Measurements from ENCODE around the gene OR6C74. TPM values are rescaled to one million over a fixed set of nuclear protein-coding genes. Genes with fewer than 3 reads are reported as not detected.

Gene OR6C74
- total RNA-seq, 1 donor from 2014 or later = not detected

DNA sequence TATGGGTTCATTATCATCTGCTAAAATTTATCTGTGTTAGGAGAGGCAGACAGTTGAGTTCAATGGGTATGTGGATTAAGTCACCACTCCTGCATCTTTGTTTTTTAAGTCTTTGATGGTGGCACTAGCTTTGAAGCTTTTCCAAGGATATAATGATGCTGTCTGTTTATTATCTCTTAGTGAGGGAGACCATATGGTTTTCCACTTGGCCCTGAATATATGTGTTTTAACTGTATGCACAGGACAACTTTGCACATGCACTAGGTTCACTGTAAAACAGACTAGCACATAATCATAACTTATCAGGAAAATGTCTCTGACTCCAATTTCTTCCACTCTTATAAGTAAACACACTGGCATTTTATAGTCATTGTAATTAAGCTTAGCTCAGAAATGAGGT lies 8.9 kb downstream of the OR6C74 start:
- no peaks in the 10 kb centered on the region for H3K4me1 Mint-ChIP-seq

DNA sequence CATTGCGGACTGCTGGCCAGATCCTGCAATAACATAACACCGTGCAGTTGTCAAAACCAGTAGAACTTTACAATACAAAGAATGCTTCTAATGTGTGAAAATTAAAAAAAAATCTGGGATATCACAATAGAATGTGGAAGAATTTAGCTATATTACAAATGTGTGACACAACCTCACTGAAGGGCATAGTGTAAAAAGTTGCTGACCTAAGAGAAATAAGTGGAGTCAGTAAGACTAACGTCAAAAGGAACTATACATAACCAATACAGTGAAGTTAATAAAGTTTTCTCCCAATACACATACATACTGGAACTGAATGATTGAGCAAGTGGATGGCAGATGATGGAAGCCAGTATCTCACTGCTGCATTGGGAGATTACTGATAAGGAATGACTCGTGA lies 12.4 kb downstream of the OR6C74 start:
- no peaks in the 10 kb centered on the region for H3K4me1 Mint-ChIP-seq
- no peak overlapping the region for H3K27ac Mint-ChIP-seq
- DNase-seq (ENCODE audit: low spot score in 2 of 2, unreplicated experiment in 2 of 2) = no peak
- no peaks in the 10 kb centered on the region for H3K36me3 Mint-ChIP-seq
- no peaks in the 10 kb centered on the region for H3K27me3 Mint-ChIP-seq (ENCODE audit: low read depth)
- TF ChIP-seq, protein P1, sequence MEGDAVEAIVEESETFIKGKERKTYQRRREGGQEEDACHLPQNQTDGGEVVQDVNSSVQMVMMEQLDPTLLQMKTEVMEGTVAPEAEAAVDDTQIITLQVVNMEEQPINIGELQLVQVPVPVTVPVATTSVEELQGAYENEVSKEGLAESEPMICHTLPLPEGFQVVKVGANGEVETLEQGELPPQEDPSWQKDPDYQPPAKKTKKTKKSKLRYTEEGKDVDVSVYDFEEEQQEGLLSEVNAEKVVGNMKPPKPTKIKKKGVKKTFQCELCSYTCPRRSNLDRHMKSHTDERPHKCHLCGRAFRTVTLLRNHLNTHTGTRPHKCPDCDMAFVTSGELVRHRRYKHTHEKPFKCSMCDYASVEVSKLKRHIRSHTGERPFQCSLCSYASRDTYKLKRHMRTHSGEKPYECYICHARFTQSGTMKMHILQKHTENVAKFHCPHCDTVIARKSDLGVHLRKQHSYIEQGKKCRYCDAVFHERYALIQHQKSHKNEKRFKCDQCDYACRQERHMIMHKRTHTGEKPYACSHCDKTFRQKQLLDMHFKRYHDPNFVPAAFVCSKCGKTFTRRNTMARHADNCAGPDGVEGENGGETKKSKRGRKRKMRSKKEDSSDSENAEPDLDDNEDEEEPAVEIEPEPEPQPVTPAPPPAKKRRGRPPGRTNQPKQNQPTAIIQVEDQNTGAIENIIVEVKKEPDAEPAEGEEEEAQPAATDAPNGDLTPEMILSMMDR (IDR thresholded peaks at IDR 0.05; ENCODE audit: unreplicated experiment) = no peak
- H3K9me3 Mint-ChIP-seq = peaks cover 4% of the 10 kb centered on the region
- H3K4me3 Mint-ChIP-seq = no peak overlapping the region

More for the DNA sequence above, 8.9 kb downstream of the OR6C74 start:
- H3K9me3 Mint-ChIP-seq = peaks cover 4% of the 10 kb centered on the region
- H3K4me3 Mint-ChIP-seq = no peak overlapping the region
- TF ChIP-seq, protein P1 (IDR thresholded peaks at IDR 0.05; ENCODE audit: unreplicated experiment) = no peak
- DNase-seq (ENCODE audit: low spot score in 2 of 2, unreplicated experiment in 2 of 2) = no peak
- no peaks in the 10 kb centered on the region for H3K36me3 Mint-ChIP-seq
- peaks cover 2% of the 10 kb centered on the region for H3K27me3 Mint-ChIP-seq (ENCODE audit: low read depth)
- H3K27ac Mint-ChIP-seq = no peak overlapping the region

DNA sequence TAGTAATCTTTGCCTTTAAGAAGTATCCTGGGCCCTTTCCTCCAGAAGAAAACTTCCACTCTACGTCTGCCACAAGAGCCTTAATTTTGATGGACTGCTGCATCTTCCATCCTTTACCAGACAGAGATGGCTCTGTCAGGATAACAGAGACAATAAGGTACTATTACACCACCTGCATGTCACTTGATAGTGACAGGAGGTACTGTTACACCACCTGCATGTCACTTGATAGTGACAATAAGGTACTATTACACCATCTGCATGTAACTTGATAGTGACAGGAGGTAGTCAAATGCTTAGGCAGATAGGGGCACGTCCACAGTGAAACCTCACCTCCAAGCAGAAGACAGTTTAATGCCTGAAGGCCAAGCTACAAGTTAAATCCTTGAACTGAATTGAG lies 13.9 kb downstream of the OR6C74 start:
- no peaks in the 10 kb centered on the region for H3K36me3 Mint-ChIP-seq
- H3K27me3 Mint-ChIP-seq (ENCODE audit: low read depth) = peaks cover 2% of the 10 kb centered on the region
- peaks cover 4% of the 10 kb centered on the region for H3K9me3 Mint-ChIP-seq
- no peaks in the 10 kb centered on the region for H3K4me1 Mint-ChIP-seq
- H3K27ac Mint-ChIP-seq = no peak overlapping the region
- no peak for DNase-seq (ENCODE audit: low spot score in 2 of 2, unreplicated experiment in 2 of 2)
- TF ChIP-seq, protein P1 (IDR thresholded peaks at IDR 0.05; ENCODE audit: unreplicated experiment) = no peak
- no peak overlapping the region for H3K4me3 Mint-ChIP-seq

DNA sequence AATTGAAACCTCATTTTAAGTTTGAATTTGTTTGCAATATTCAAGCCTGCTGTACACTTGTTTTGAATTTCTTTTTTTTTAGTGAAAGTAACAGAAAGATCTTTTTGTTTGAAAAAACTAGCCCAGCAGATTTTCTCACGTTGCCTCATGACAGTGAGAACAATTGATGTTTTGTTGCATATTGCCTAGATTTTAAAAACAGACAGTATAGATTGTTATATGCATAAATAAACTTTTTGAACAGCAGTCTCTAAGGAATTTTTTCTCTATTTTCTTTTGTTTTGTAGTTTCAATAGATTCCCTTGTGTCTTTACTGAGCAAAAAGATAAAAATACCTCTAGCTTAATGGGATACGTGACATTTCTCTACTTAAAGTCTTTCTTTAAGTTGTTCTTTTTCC lies 36.6 kb downstream of the OR6C74 start:
- no peaks in the 10 kb centered on the region for H3K4me1 Mint-ChIP-seq
- H3K36me3 Mint-ChIP-seq = no peaks in the 10 kb centered on the region
- DNase-seq (ENCODE audit: low spot score in 2 of 2, unreplicated experiment in 2 of 2) = no peak
- peaks cover 4% of the 10 kb centered on the region for H3K27me3 Mint-ChIP-seq (ENCODE audit: low read depth)
- H3K27ac Mint-ChIP-seq = no peak overlapping the region
- peaks cover 5% of the 10 kb centered on the region for H3K9me3 Mint-ChIP-seq
- TF ChIP-seq, protein P1 (IDR thresholded peaks at IDR 0.05; ENCODE audit: unreplicated experiment) = no peak
- H3K4me3 Mint-ChIP-seq = no peak overlapping the region

DNA sequence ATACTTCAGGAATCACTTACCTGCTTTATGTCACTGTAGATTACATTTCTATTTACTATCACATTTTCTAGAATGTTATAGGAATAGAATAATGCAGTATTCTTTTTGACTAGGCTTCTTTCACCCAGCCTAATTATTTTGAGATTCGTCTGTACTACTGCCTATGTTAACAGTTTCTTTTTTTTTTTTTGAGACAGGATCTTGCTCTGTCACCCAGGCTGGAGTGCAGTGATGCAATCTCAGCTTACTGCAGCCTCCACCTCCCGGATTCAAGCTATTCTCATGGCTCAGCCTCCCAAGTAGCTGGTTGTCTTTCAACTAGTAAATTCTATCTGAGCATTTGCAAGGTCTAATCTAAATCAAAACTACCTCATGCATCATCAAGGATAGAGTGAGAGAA lies 45.6 kb downstream of the OR6C74 start:
- no peaks in the 10 kb centered on the region for H3K9me3 Mint-ChIP-seq
- H3K27me3 Mint-ChIP-seq (ENCODE audit: low read depth) = peaks cover 4% of the 10 kb centered on the region
- no peak for DNase-seq (ENCODE audit: low spot score in 2 of 2, unreplicated experiment in 2 of 2)
- no peaks in the 10 kb centered on the region for H3K36me3 Mint-ChIP-seq
- no peak overlapping the region for H3K4me3 Mint-ChIP-seq
- H3K27ac Mint-ChIP-seq = no peak overlapping the region
- TF ChIP-seq, protein P1 (IDR thresholded peaks at IDR 0.05; ENCODE audit: unreplicated experiment) = no peak
- H3K4me1 Mint-ChIP-seq = no peaks in the 10 kb centered on the region

Other genes with a start within 250 kb of the OR6C74 start
- not detected in 3 replicates for gene NEUROD4, start 224.6 kb upstream of the OR6C74 start, total RNA-seq
- not detected in 3 replicates for gene OR9K2, start 118.2 kb upstream of the OR6C74 start, total RNA-seq
- not detected in 3 replicates for gene OR10A7, start 23.6 kb upstream of the OR6C74 start, total RNA-seq
- gene OR6C6, start 52.0 kb downstream of the OR6C74 start, total RNA-seq = not detected in 3 replicates
- gene OR6C1, start 69.7 kb downstream of the OR6C74 start, total RNA-seq = not detected in 3 replicates
- gene OR6C3, start 86.1 kb downstream of the OR6C74 start, total RNA-seq = not detected in 3 replicates
- not detected in 3 replicates for gene OR6C75, start 118.4 kb downstream of the OR6C74 start, total RNA-seq
- not detected in 3 replicates for gene OR6C65, start 155.9 kb downstream of the OR6C74 start, total RNA-seq
- gene OR6C76, start 181.6 kb downstream of the OR6C74 start, total RNA-seq = not detected in 3 replicates
- not detected in 3 replicates for gene OR6C2, start 199.5 kb downstream of the OR6C74 start, total RNA-seq
- not detected in 3 replicates for gene OR6C70, start 225.5 kb downstream of the OR6C74 start, total RNA-seq
- gene OR6C68, start 247.8 kb downstream of the OR6C74 start, total RNA-seq = not detected in 3 replicates